Right lobe of liver (tissue), 6 donors: ENCODE measurements around the gene TMED6. TPM values are rescaled to one million over a fixed set of nuclear protein-coding genes. Genes with fewer than 3 reads are reported as not detected.
A peak's percentile ranks its signal among the peaks of the same experiment; 100 is the strongest.

Source experiments
- ATAC-seq, 4 donors: fragments of 200-7000 bp; cut with Tn5 transposase; one replicate each; pipeline ENCODE4 v1.9.1; 2020; ENCODE audit warnings: mild to moderate bottlenecking in 4 of 4, moderate library complexity in 4 of 4
- DNase-seq, 3 donors: peaks; one replicate each; pipeline ENCODE4 v3.0.0-alpha.2; 2020
- H3K27ac ChIP-seq, 3 donors: fragments of 200-600 bp; one replicate each; pipeline ENCODE4 v1.8.0; 2022
- H3K27me3 ChIP-seq, 2 donors: fragments of 200-600 bp; one replicate each; pipeline ENCODE4 v1.8.0; 2022
- H3K36me3 ChIP-seq, 4 donors: fragments of 200-600 bp; sonication (generic) in 1 of 4; one replicate each; pipeline versions ENCODE4 v1.5.1 to v1.8.0; 2017 to 2022; ENCODE audit warnings: control low read depth in 1 of 4
- H3K4me1 ChIP-seq, 4 donors: fragments of 200-600 bp; sonication (generic) in 1 of 4; one replicate each; pipeline versions ENCODE4 v1.5.1 to v1.8.0; 2017 to 2022; ENCODE audit warnings: control low read depth in 1 of 4
- H3K4me3 ChIP-seq, 3 donors: fragments of 200-600 bp; one replicate each; pipeline ENCODE4 v1.8.0; 2022
- H3K9me3 ChIP-seq, 4 donors: fragments of 200-600 bp; sonication (generic) in 1 of 4; one replicate each; pipeline versions ENCODE4 v1.5.1 to v1.8.0; 2017 to 2022; ENCODE audit warnings: control low read depth in 1 of 4
- POLR2A ChIP-seq: fragments of 450-650 bp; IDR thresholded peaks from one replicate; pipeline ENCODE4 v1.6.1; 2017; ENCODE audit warnings: antibody characterized with exemption, mild to moderate bottlenecking
- WGBS: methylation state at CpG from one replicate; pipeline ENCODE4 v1.1.6; 2018; ENCODE audit warnings: low coverage, low lambda C conversion rate; ENCODE audit not compliant: insufficient coverage; ENCODE audit errors: missing lambda C conversion rate; 5-methylcytosine and 5-hydroxymethylcytosine counted together
- intact Hi-C, 2 donors: fragments of 100-400 bp; cut with DNase I; formaldehyde crosslinking; loops; one replicate each; pipeline versions ENCODE4 v1.11.2 to v1.14.1; 2022
- total RNA-seq, 6 experiments: library from RNA; depleted of rRNA in 2 of 6; stranded (reverse); fragments of >200 nt in 2 of 6; fragmentation: NEBNext Ultra II Directional in 3 of 6; extraction: Animal tissue kit (Norgen Biotek cat#: 25700) in 3 of 6; gene quantifications; one replicate each; pipeline versions ENCODE4 v1.1.0 to v1.2.4, GENCODE V29; 2016 to 2023
- TF ChIP-seq, protein P1 (sequence below), 4 donors: fragments of 200-600 bp in 3 of 4; fragments of 450-650 bp in 1 of 4; IDR thresholded peaks; one replicate each; pipeline versions ENCODE4 v1.5.1 to v1.8.0; 2016 to 2022; ENCODE audit warnings: antibody characterized with exemption in 4 of 4, mild to moderate bottlenecking in 2 of 4
- donor health status: DM: no; HTN: yes; CAD: no.
- donor health status: DM: no; HTN: no; CAD: no.
- donor health status: DM: no; HTN: no; CAD: no.
- donor health status: DM: no; HTN: yes; CAD: no.
- donor health status: DM: no; HTN: yes; CAD: no.

Gene TMED6
- total RNA-seq, 6 experiments from 2014 or later, result 1.6 to 9.9 (median 2.6) TPM

DNA sequence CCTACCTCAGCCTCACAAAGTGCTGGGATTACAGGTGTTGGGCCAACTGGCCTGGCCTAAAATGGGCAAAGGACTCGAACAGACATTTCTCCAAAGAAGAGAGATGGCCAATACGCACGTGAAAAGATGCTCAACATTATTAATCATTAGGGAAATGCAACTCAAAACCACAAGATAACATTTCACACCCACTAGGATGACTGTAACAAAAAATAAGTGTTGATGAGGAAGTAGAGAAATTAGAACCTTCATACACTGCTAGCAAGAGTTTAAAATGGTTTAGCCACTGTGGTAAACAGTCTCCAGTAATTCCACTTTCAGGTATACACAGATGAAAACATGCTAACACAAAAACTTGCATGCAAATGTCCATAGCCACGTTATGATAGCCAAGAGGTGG is 5.7 kb downstream of the TMED6 start:
- WGBS, result 36% methylated on average over 1 of the region's 4 CpGs
- TF ChIP-seq, protein P1, sequence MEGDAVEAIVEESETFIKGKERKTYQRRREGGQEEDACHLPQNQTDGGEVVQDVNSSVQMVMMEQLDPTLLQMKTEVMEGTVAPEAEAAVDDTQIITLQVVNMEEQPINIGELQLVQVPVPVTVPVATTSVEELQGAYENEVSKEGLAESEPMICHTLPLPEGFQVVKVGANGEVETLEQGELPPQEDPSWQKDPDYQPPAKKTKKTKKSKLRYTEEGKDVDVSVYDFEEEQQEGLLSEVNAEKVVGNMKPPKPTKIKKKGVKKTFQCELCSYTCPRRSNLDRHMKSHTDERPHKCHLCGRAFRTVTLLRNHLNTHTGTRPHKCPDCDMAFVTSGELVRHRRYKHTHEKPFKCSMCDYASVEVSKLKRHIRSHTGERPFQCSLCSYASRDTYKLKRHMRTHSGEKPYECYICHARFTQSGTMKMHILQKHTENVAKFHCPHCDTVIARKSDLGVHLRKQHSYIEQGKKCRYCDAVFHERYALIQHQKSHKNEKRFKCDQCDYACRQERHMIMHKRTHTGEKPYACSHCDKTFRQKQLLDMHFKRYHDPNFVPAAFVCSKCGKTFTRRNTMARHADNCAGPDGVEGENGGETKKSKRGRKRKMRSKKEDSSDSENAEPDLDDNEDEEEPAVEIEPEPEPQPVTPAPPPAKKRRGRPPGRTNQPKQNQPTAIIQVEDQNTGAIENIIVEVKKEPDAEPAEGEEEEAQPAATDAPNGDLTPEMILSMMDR (IDR thresholded peaks at IDR 0.05), result no peak
- no peak for TF ChIP-seq POLR2A
- no peaks in the 10 kb centered on the region for H3K9me3 ChIP-seq
- no peak overlapping the region for H3K4me3 ChIP-seq
- DNase-seq (no peak), ATAC-seq (no peak)
- peaks cover 0 to 29% (median 5%) of the 10 kb centered on the region in 4 donors for H3K36me3 ChIP-seq
- intact Hi-C loops, result no loop called here
- peaks cover 0 to 3% (median 0%) of the 10 kb centered on the region in 4 donors for H3K4me1 ChIP-seq
- H3K27ac ChIP-seq, result no peak overlapping the region
- H3K27me3 ChIP-seq, result no peaks in the 10 kb centered on the region

DNA sequence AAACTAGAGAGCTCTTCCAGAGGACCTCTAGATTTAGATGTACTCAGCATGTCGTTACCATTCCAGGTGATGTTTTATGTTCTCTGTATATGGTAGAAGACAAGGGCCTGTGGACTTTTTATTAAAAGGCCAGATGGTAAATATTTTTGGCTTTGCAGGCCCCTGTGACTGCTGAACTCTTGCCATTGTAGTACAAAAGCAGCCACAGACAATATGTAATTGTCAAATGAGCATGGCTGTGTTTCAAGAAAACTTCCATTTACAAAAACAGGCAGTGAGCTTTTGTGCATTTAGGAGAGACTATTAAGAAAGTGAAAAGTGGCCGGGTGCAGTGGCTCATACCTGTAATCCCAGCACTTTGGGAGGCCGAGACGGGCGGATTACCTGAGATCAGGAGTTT is 7.4 kb downstream of the TMED6 start:
- no peak for TF ChIP-seq POLR2A
- TF ChIP-seq, protein P1 (IDR thresholded peaks at IDR 0.05), result no peak
- WGBS, result 98% methylated on average over 5 of the region's 5 CpGs
- H3K36me3 ChIP-seq, result peaks cover 0 to 29% (median 5%) of the 10 kb centered on the region in 4 donors

DNA sequence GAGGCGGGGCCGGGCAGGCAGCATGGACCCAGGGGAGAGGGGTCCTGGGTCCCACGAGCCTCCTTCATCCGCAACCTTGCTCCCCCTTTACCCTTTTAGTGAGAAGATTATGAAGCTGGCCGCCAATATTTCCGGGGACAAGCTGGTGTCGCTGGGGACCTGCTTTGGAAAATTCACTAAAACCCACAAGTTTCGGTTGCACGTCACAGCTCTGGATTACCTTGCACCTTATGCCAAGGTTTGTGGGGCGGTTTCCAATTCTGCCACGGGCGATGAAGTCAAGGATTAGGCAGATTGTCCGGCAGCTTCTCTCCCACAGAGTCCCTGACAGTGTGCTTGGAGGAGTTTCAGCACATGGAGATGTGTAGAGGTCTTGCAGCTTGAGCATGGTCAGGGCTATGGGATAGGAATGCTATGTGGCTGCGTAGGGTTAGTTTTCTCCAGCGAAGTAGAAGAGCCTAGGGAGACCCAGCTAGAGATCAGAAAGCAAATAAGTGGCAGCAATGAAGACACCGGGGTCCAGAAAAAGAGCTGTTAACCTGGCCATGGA is 11.4 kb downstream of the TMED6 start:
- H3K4me3 ChIP-seq, result peak overlapping the region; percentile 69 to 93 (median 91)
- 8% methylated on average over 14 of the region's 16 CpGs for WGBS
- no peak for DNase-seq
- no peak for ATAC-seq
- intact Hi-C loops, result no loop called here
- H3K27ac ChIP-seq, result peak overlapping the region; percentile 74 to 89 (median 81)
- peaks cover 0 to 24% (median 7%) of the 10 kb centered on the region in 4 donors for H3K4me1 ChIP-seq
- no peaks in the 10 kb centered on the region for H3K9me3 ChIP-seq
- no peaks in the 10 kb centered on the region for H3K27me3 ChIP-seq
- H3K36me3 ChIP-seq, result peaks cover 0 to 42% (median 12%) of the 10 kb centered on the region in 4 donors
- TF ChIP-seq, protein P1 (IDR thresholded peaks at IDR 0.05), result no peak
- TF ChIP-seq POLR2A, result no peak

More for the DNA sequence above, 7.4 kb downstream of the TMED6 start:
- Histone ChIP-seq H3K27me3 (no peaks in the 10 kb centered on the region), H3K4me1 (peaks cover 0 to 9% (median 3%) of the 10 kb centered on the region in 4 donors), H3K9me3 (no peaks in the 10 kb centered on the region), H3K27ac (no peak overlapping the region), H3K4me3 (no peak overlapping the region)
- intact Hi-C loops, result no loop called here
- ATAC-seq, result no peak
- no peak for DNase-seq

DNA sequence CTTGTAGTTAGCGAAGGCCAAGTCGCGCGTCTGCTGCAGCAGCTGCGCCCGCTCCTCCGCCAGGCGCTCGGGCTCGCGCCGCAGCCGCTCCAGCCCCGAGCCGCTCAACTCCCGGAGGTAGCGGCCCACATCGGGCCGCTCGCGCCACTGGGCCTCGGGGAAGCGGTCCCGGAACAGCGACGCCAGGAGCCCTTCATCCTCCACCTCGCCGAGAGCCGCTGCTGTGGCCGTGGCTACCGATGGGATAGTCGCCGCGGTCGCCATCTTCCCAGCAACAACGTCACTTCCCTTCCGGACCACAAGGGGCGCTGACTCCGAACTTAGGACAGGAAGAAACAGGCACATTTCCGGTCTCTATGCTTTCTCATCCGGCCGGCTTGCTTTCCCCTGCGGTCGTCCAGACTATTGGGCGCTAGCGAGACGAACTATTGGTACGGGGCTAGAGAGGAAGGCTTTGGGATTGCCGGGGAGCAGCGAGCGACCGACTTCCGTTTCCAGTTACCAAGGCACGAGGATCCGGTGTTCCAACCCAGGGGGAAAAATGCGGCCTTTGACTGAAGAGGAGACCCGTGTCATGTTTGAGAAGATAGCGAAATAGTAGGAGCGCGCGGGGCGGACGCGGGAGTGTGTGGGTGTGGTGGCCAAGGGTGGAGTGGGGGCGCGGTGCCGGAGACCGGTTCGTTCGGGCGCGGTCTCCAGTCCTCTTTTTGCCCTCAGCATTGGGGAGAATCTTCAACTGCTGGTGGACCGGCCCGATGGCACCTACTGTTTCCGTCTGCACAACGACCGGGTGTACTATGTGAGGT is 12.1 kb downstream of the TMED6 start, which contains the start of the genes COG8 and NIP7:
Gene COG8 (minus strand): TSS at position 276 of the 806 bp plus-strand sequence. CDS start 12 bp downstream, at position 264.
Gene NIP7 (plus strand): TSS at position 484 of the 806 bp plus-strand sequence. CDS start 58 bp downstream, at position 542.
- Histone ChIP-seq H3K27me3 (no peaks in the 10 kb centered on the region), H3K9me3 (no peaks in the 10 kb centered on the region), H3K4me3 (peak within 1 kb of the TSS; percentile 69 to 93 (median 91)), H3K36me3 (peaks cover 0 to 49% (median 14%) of the 10 kb centered on the region in 4 donors), H3K27ac (peak within 1 kb of the TSS; percentile 74 to 89 (median 81)), H3K4me1 (peaks cover 0 to 24% (median 7%) of the 10 kb centered on the region in 4 donors)
- DNase-seq (peak; percentile 92 to 96 (median 94)), ATAC-seq (peak; percentile 98 to 99 (median 98))
- WGBS, result 0% methylated on average over 28 of the region's 77 CpGs
- intact Hi-C loops, result no loop called here
- TF ChIP-seq POLR2A, result peak; percentile 63
- TF ChIP-seq, protein P1 (IDR thresholded peaks at IDR 0.05), result peak; percentile 86 to 90 (median 89)
